ENCODE results near the gene THOC7. TPM values are rescaled to one million over a fixed set of nuclear protein-coding genes. Genes with fewer than 3 reads are reported as not detected.
A peak's percentile ranks its signal among the peaks of the same experiment; 100 is the strongest.

The THOC7 gene
- polyA plus RNA-seq, 3 donors, result 22.2 to 74.8 (median 70.1) TPM

- H3K9me3 ChIP-seq (replicated peaks in 1 of 2; ENCODE audit: control insufficient read depth in 1 of 2, insufficient read depth in 1 of 2, low read length in 2 of 2), result no peaks in the 10 kb centered on the region
- no peaks in the 10 kb centered on the region for H3K79me2 ChIP-seq (ENCODE audit: insufficient read depth, low read length)
- Mint-ChIP-seq H3K4me3 (peak overlapping the region; percentile 51 to 73), H3K9me3 (peaks cover 0 to 1% (median 0%) of the 10 kb centered on the region in 7 donors), H3K4me1 (peaks cover 22% of the 10 kb centered on the region), H3K27ac (peak overlapping the region; percentile 91 to 98 (median 96)), H3K36me3 (no peaks in the 10 kb centered on the region), H3K27me3 (ENCODE audit: low read depth in 3 of 3) (peaks cover 0 to 2% (median 0%) of the 10 kb centered on the region in 3 donors)
- H3K27me3 ChIP-seq (ENCODE audit: control insufficient read depth in 2 of 2, insufficient read depth in 2 of 2, low read length in 2 of 2), result no peaks in the 10 kb centered on the region
- H3K4me1 ChIP-seq (ENCODE audit: control insufficient read depth in 1 of 2, insufficient read depth in 2 of 2, low read length in 2 of 2), result peaks cover 23% of the 10 kb centered on the region in 2 donors
- intact Hi-C loops (cut with micrococcal nuclease), result no loop called here
- H3K36me3 ChIP-seq (replicated peaks in 1 of 2; ENCODE audit: control insufficient read depth in 1 of 2, insufficient read depth in 2 of 2, low read length in 2 of 2), result no peaks in the 10 kb centered on the region
- H3K4me2 ChIP-seq (replicated peaks; ENCODE audit: extremely low read depth, low read length, poor library complexity, severe bottlenecking), result peak overlapping the region; percentile 69
- peak overlapping the region in 2 of 3 experiments; percentile 25 to 48 for H3K4me3 ChIP-seq (replicated peaks in 1 of 3; ENCODE audit: low read depth in 2 of 3, low read length in 3 of 3)
- no peak for DNase-seq
- WGBS (ENCODE audit: insufficient coverage), result no CpG with 5 or more reads among the region's 3 CpGs
- no peak for TF ChIP-seq CTCF (IDR thresholded peaks at IDR 0.05)
- peak overlapping the region; percentile 29 for H3K9ac ChIP-seq (ENCODE audit: insufficient read depth, low read length, poor library complexity, severe bottlenecking)
- no peak overlapping the region for H2AFZ ChIP-seq (ENCODE audit: insufficient read depth, low read depth, low read length, poor library complexity, severe bottlenecking)
- peak overlapping the region; percentile 67 to 87 for H3K27ac ChIP-seq (ENCODE audit: low read depth in 1 of 2, low read length in 2 of 2)
- H4K20me1 ChIP-seq (ENCODE audit: insufficient read depth, low read length), result no peaks in the 10 kb centered on the region
These were observed 55.0 kb downstream of the THOC7 start for GRCh38 chr3:63808633-63809032.

- Histone ChIP-seq H3K27me3 (ENCODE audit: control insufficient read depth in 2 of 2, insufficient read depth in 2 of 2, low read length in 2 of 2) (no peaks in the 10 kb centered on the region), H3K36me3 (replicated peaks in 1 of 2; ENCODE audit: control insufficient read depth in 1 of 2, insufficient read depth in 2 of 2, low read length in 2 of 2) (no peaks in the 10 kb centered on the region), H3K27ac (ENCODE audit: low read depth in 1 of 2, low read length in 2 of 2) (peak overlapping the region; percentile 86 to 87), H3K4me2 (replicated peaks; ENCODE audit: extremely low read depth, low read length, poor library complexity, severe bottlenecking) (peak overlapping the region; percentile 69), H3K4me1 (ENCODE audit: control insufficient read depth in 1 of 2, insufficient read depth in 2 of 2, low read length in 2 of 2) (peaks cover 23% of the 10 kb centered on the region in 2 donors), H3K79me2 (ENCODE audit: insufficient read depth, low read length) (no peaks in the 10 kb centered on the region), H3K9me3 (replicated peaks in 1 of 2; ENCODE audit: control insufficient read depth in 1 of 2, insufficient read depth in 1 of 2, low read length in 2 of 2) (no peaks in the 10 kb centered on the region), H2AFZ (ENCODE audit: insufficient read depth, low read depth, low read length, poor library complexity, severe bottlenecking) (peak overlapping the region; percentile 34), H3K4me3 (replicated peaks in 1 of 3; ENCODE audit: low read depth in 2 of 3, low read length in 3 of 3) (peak overlapping the region; percentile 15 to 48 (median 25)), H3K9ac (ENCODE audit: insufficient read depth, low read length, poor library complexity, severe bottlenecking) (peak overlapping the region; percentile 29), H4K20me1 (ENCODE audit: insufficient read depth, low read length) (no peaks in the 10 kb centered on the region)
- TF ChIP-seq CTCF (IDR thresholded peaks at IDR 0.05), result no peak
- Mint-ChIP-seq H3K4me1 (peaks cover 22% of the 10 kb centered on the region), H3K36me3 (no peaks in the 10 kb centered on the region), H3K27ac (peak overlapping the region; percentile 91 to 98 (median 96)), H3K4me3 (peak overlapping the region; percentile 51 to 80), H3K27me3 (ENCODE audit: low read depth in 3 of 3) (peaks cover 0 to 2% (median 0%) of the 10 kb centered on the region in 3 donors), H3K9me3 (peaks cover 0 to 1% (median 0%) of the 10 kb centered on the region in 7 donors)
- intact Hi-C loops (cut with micrococcal nuclease), result no loop called here
- peak; percentile 59 to 85 (median 74) for DNase-seq
- WGBS (ENCODE audit: insufficient coverage), result 0% methylated on average over 4 of the region's 5 CpGs
These were observed 55.5 kb downstream of the THOC7 start for GRCh38 chr3:63807961-63808565.

Measured in CD14-positive monocyte (primary cell).